ENCODE measurements around the gene NBEAL2. TPM values are rescaled to one million over a fixed set of nuclear protein-coding genes. Genes with fewer than 3 reads are reported as not detected.
"Not testable (repeated sequence)": the region's sequence is repeated elsewhere in the genome, so short reads cannot be mapped to it uniquely, and the experiment has no call there.

The NBEAL2 gene
- total and polyA plus RNA-seq, 4 donors, result 10.2 to 22.1 (median 16.4) TPM

DNA sequence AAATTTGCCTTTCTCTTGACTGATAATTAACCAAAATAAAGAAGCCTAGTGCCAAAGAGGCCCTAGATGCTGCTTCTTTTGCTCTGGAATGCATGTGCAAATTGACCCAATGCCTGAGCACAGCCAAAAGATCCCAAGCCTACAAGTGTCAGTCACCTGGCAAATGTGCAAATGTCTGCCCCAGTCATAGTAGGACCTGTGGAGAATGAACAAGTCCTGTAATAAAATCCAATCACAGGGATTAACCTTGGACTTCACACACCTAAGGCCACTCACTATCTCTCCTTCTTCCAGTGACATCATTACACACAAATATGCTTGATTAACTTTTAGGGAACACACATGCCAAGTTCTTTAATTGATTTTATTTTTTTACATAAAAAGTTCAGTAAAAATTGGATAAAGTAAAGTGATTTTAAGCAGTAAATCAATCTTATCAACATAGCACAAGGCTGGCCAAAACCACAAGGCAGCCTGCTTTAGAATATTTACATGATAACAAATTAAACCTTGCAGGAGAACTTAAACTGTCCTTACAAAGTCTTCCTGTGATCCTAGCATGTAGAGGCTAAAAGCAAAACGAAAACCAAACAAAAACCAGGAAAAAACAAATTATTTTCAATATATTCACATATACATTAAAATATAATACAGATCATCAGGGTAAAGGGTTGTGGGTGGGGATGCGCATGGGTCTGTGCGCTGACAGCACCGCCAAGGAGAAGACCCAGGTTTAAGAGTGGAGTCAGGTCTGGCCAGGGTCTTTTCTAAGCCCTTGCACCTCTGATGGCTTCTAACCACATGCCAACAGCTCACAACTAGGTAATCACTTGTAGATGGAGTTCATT, 36.8 kb downstream of the NBEAL2 start:
- no peak for DNase-seq (ENCODE audit: low read depth in 4 of 6, low spot score in 6 of 6)

DNA sequence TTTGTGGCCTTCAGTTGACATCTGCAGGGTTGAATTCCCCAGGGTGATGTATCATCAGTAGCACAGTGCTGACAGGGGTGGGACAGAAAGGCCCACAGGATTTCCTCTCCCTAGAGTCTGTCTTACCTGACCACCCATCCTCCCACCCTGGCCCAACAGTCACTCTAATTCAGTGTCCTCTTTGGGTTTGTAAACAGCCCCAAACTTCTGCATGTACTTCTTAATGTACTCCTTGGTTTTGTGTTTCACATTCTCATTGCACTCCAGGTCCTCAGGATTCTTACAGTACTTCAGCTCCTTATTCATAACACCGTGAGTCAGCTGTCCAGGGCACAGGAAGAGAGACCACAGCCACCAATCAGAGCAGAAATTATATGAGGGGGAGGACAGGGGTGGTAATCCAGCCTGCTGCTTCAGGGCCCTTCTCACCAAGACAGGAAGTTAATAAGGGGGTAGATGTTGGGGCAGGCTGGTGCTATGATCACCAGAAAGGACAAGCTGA, 37.5 kb downstream of the NBEAL2 start:
- Histone ChIP-seq H3K4me1 (ENCODE audit: control insufficient read depth, insufficient read depth, low read length) (no peaks in the 10 kb centered on the region), H3K36me3 (ENCODE audit: control insufficient read depth, insufficient read depth, low read length) (peaks cover 29% of the 10 kb centered on the region), H3K27ac (ENCODE audit: low read depth, low read length) (no peak overlapping the region), H3K9me3 (ENCODE audit: control insufficient read depth, insufficient read depth, low read length) (no peaks in the 10 kb centered on the region), H3K4me3 (ENCODE audit: low read depth, low read length) (no peak overlapping the region), H3K27me3 (ENCODE audit: control insufficient read depth, insufficient read depth, low read length) (no peaks in the 10 kb centered on the region)
- no peak for DNase-seq (ENCODE audit: low read depth in 4 of 6, low spot score in 6 of 6)
- no CpG with 5 or more reads among the region's 1 CpG for WGBS (ENCODE audit: insufficient coverage)

More for the DNA sequence above, 36.8 kb downstream of the NBEAL2 start:
- no CpG with 5 or more reads among the region's 4 CpGs for WGBS (ENCODE audit: insufficient coverage)
- Histone ChIP-seq H3K4me3 (ENCODE audit: low read depth, low read length) (no peak overlapping the region), H3K36me3 (ENCODE audit: control insufficient read depth, insufficient read depth, low read length) (peaks cover 29% of the 10 kb centered on the region), H3K9me3 (ENCODE audit: control insufficient read depth, insufficient read depth, low read length) (no peaks in the 10 kb centered on the region), H3K4me1 (ENCODE audit: control insufficient read depth, insufficient read depth, low read length) (no peaks in the 10 kb centered on the region), H3K27me3 (ENCODE audit: control insufficient read depth, insufficient read depth, low read length) (no peaks in the 10 kb centered on the region), H3K27ac (ENCODE audit: low read depth, low read length) (no peak overlapping the region)

DNA sequence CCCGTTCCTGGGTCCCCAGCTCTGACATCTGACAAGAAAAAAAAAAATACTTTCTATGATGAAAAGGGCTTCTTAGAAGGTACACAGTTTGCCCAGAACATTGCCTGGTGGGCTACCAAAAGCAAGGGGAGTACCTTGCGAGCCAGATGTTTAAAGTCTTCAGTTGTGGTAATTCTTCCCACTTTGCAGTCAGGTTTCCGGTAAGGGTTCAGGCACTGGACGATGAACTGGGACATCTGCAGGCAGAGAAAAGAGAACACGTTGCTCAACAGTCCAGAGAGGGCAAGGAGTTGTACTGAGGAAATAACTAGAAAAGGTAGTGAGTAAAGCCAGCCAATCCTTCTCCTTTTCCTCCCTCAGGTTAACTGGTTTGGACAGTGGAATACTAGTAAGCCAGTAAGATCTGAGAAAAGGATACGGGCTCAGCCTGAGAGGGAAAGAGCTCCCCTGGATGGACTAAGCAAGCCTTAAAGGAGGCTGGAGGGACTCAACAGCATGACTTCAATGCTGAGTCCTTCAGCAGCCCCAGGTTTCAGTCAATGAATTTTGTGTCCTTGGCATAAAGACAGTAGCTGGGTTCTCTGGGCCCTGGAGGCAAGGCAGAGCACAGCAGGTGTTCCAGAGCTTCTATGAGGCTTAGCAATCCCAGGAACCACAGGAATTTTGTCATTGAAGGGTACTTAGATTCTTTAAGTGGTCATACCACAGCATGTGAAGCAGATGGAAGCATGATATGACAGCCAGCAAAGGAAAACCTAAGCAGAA, 38.2 kb downstream of the NBEAL2 start:
- Histone ChIP-seq H3K9me3 (ENCODE audit: control insufficient read depth, insufficient read depth, low read length) (no peaks in the 10 kb centered on the region), H3K27ac (ENCODE audit: low read depth, low read length) (no peak overlapping the region), H3K27me3 (ENCODE audit: control insufficient read depth, insufficient read depth, low read length) (no peaks in the 10 kb centered on the region), H3K4me1 (ENCODE audit: control insufficient read depth, insufficient read depth, low read length) (no peaks in the 10 kb centered on the region), H3K36me3 (ENCODE audit: control insufficient read depth, insufficient read depth, low read length) (peaks cover 24% of the 10 kb centered on the region), H3K4me3 (ENCODE audit: low read depth, low read length) (no peak overlapping the region)
- 91% methylated on average over 4 of the region's 6 CpGs for WGBS (ENCODE audit: insufficient coverage)
- DNase-seq (ENCODE audit: low read depth in 4 of 6, low spot score in 6 of 6), result no peak

DNA sequence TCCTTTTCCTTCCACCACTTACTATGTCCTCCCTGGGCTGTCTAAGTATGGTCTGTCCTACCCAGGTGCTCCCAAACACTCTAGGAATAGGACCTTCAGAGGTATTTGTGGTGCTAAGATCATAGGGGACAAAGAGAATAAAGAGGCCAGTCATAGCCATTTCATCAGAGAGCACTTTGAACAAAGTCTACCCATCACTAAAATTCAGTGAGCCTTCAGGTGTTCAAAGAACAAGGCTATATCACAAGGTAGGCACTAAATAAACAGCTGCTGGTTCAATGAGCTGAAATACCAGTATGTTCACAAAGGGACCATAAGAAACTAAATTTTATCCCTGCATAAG, 38.8 kb downstream of the NBEAL2 start:
- Histone ChIP-seq H3K4me3 (ENCODE audit: low read depth, low read length) (no peak overlapping the region), H3K27ac (ENCODE audit: low read depth, low read length) (no peak overlapping the region), H3K27me3 (ENCODE audit: control insufficient read depth, insufficient read depth, low read length) (no peaks in the 10 kb centered on the region), H3K9me3 (ENCODE audit: control insufficient read depth, insufficient read depth, low read length) (no peaks in the 10 kb centered on the region), H3K4me1 (ENCODE audit: control insufficient read depth, insufficient read depth, low read length) (no peaks in the 10 kb centered on the region), H3K36me3 (ENCODE audit: control insufficient read depth, insufficient read depth, low read length) (peaks cover 19% of the 10 kb centered on the region)
- no peak for DNase-seq (ENCODE audit: low read depth in 4 of 6, low spot score in 6 of 6)

DNA sequence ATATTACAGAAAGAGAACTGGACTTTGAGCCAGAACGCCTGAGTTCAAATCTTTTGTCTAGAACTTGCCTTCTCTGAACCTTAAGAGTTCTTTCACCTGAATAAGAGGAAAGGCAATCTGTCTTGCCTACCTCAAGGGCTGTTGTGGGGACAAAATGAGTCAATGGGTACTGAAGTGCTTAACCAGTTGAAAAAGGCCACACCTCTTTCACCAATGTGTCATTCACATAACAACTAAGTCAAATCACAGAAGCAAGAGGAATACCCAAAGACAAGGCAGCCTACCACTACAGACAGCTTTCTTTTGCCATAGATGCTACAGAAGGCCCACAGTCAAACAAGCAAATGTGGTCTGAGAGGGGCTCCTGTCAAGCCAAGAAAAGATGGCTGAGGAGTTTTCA, 39.7 kb downstream of the NBEAL2 start:
- no CpG with 5 or more reads among the region's 1 CpG for WGBS (ENCODE audit: insufficient coverage)
- Histone ChIP-seq H3K9me3 (ENCODE audit: control insufficient read depth, insufficient read depth, low read length) (no peaks in the 10 kb centered on the region), H3K4me1 (ENCODE audit: control insufficient read depth, insufficient read depth, low read length) (no peaks in the 10 kb centered on the region), H3K4me3 (ENCODE audit: low read depth, low read length) (no peak overlapping the region), H3K27me3 (ENCODE audit: control insufficient read depth, insufficient read depth, low read length) (no peaks in the 10 kb centered on the region), H3K36me3 (ENCODE audit: control insufficient read depth, insufficient read depth, low read length) (peaks cover 17% of the 10 kb centered on the region), H3K27ac (ENCODE audit: low read depth, low read length) (no peak overlapping the region)
- no peak for DNase-seq (ENCODE audit: low read depth in 4 of 6, low spot score in 6 of 6)

DNA sequence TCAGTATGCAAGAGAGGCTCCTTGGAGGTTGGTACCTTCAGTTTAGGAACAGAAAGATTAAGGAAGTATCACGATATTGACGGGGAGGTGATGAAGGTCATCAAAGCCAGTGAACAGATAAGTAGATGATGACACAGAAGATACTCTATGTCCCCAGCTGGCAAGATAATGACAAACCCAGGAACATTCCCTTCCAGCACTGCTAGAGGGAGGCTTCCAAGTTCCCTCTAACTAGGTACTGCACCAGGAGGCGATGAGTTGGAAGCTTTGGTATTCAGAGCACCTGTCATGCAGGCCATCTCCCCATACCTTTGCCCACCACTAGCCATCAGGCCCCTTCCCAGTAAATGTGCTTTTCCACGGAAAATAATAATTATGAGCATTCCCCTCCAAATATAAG, 40.8 kb downstream of the NBEAL2 start:
- Histone ChIP-seq H3K4me1 (ENCODE audit: control insufficient read depth, insufficient read depth, low read length) (no peaks in the 10 kb centered on the region), H3K27me3 (ENCODE audit: control insufficient read depth, insufficient read depth, low read length) (no peaks in the 10 kb centered on the region), H3K4me3 (ENCODE audit: low read depth, low read length) (no peak overlapping the region), H3K9me3 (ENCODE audit: control insufficient read depth, insufficient read depth, low read length) (no peaks in the 10 kb centered on the region), H3K36me3 (ENCODE audit: control insufficient read depth, insufficient read depth, low read length) (peaks cover 17% of the 10 kb centered on the region), H3K27ac (ENCODE audit: low read depth, low read length) (no peak overlapping the region)
- DNase-seq (ENCODE audit: low read depth in 4 of 6, low spot score in 6 of 6), result no peak
- WGBS (ENCODE audit: insufficient coverage), result 100% methylated on average over 2 of the region's 4 CpGs

DNA sequence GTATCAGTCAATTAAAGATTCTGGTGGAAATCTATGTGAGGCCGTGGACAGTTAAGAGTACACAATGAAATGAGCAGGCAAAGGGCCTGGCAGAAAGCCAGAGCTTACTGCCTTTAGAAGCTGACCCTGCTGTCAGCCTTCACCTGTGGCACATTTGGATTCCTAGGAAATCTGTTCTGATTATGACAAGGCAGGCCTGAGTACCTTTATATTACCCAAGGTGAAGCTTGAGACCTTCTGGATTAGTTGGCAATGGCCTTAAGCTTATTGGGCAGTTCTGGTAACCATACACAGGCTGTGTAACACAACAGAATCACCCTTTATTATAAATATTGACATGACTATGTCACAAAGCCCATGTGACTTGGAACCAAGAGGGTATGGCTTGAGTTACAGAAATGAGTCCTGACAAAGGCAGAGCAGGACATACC, 43.2 kb downstream of the NBEAL2 start:
- H3K27ac ChIP-seq (ENCODE audit: low read depth, low read length), result no peak overlapping the region
- WGBS (ENCODE audit: insufficient coverage), result 67% methylated on average over 1 of the region's 1 CpG

DNA sequence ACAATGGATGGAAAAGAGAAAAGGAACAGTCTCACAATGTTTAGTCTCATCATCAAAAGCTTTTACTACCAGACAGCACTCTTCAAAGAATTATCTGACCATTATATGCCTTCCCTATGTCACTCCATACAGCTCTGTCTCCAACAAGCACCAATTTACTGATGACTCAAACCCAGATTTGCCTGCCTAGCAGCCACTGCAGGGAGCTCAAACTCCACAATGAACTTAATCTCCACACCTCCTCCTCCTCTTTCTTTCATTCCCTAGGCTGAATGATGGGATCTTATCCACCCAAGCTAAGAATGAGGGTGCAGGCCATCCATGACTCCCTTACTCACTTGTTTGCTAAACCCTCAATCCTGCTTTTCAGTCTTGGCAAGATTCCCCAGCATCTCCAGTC, 45.5 kb downstream of the NBEAL2 start:
- H3K27ac ChIP-seq (ENCODE audit: low read depth, low read length), result no peak overlapping the region
- H3K4me1 ChIP-seq (ENCODE audit: control insufficient read depth, insufficient read depth, low read length), result no peaks in the 10 kb centered on the region
- no peaks in the 10 kb centered on the region for H3K36me3 ChIP-seq (ENCODE audit: control insufficient read depth, insufficient read depth, low read length)

More for the DNA sequence above, 43.2 kb downstream of the NBEAL2 start:
- H3K36me3 ChIP-seq (ENCODE audit: control insufficient read depth, insufficient read depth, low read length), result peaks cover 6% of the 10 kb centered on the region
- H3K27me3 ChIP-seq (ENCODE audit: control insufficient read depth, insufficient read depth, low read length), result no peaks in the 10 kb centered on the region
- H3K4me1 ChIP-seq (ENCODE audit: control insufficient read depth, insufficient read depth, low read length), result no peaks in the 10 kb centered on the region
- peak in 1 of 6 donors; percentile 21 for DNase-seq (ENCODE audit: low read depth in 4 of 6, low spot score in 6 of 6)
- no peak overlapping the region for H3K4me3 ChIP-seq (ENCODE audit: low read depth, low read length)
- no peaks in the 10 kb centered on the region for H3K9me3 ChIP-seq (ENCODE audit: control insufficient read depth, insufficient read depth, low read length)

DNA sequence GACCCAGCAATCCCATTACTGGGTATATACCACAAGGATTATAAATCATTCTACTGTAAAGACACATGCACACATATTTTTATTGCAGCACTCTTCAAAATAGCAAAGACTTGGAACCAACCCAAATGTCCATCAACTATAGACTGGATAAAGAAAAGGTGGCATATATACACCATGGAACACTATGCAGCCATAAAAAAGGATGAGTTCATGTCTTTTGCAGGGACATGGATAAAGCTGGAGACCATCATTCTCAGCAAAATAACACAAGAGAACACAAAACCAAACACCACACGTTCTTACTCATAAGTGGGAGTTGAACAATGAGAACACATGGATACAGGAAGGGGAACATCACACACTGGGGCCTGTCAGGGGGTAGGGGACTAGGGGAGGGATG, 47.0 kb downstream of the NBEAL2 start:
- H3K9me3 ChIP-seq (ENCODE audit: control insufficient read depth, insufficient read depth, low read length); DNase-seq (ENCODE audit: low read depth in 4 of 6, low spot score in 6 of 6); H3K36me3 ChIP-seq (ENCODE audit: control insufficient read depth, insufficient read depth, low read length); H3K4me1 ChIP-seq (ENCODE audit: control insufficient read depth, insufficient read depth, low read length); H3K4me3 ChIP-seq (ENCODE audit: low read depth, low read length); H3K27me3 ChIP-seq (ENCODE audit: control insufficient read depth, insufficient read depth, low read length); H3K27ac ChIP-seq (ENCODE audit: low read depth, low read length): not testable (repeated sequence)
- no CpG with 5 or more reads among the region's 1 CpG for WGBS (ENCODE audit: insufficient coverage)

More for the DNA sequence above, 45.5 kb downstream of the NBEAL2 start:
- DNase-seq (ENCODE audit: low read depth in 4 of 6, low spot score in 6 of 6), result no peak
- Histone ChIP-seq H3K27me3 (ENCODE audit: control insufficient read depth, insufficient read depth, low read length) (no peaks in the 10 kb centered on the region), H3K9me3 (ENCODE audit: control insufficient read depth, insufficient read depth, low read length) (no peaks in the 10 kb centered on the region), H3K4me3 (ENCODE audit: low read depth, low read length) (no peak overlapping the region)

DNA sequence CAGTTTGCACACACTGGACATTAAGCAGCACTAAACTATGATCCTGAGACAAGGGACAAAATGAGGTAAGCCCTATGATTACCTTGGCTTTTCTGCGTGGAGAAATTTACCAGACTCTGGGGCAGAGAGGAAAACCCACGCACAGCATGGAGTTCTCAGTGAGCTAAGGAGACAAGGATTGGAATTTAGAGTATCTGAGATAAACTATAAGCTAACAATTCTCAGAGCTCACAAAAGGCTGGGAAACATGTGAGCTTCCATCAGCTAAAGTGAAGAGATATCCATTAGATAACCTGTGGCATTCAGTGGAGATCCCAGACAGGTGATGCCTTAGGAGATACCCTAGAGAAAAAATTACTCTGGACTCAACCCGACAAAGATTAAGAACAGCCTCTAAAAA, 48.7 kb downstream of the NBEAL2 start:
- no CpG with 5 or more reads among the region's 3 CpGs for WGBS (ENCODE audit: insufficient coverage)
- H3K4me1 ChIP-seq (ENCODE audit: control insufficient read depth, insufficient read depth, low read length), result no peaks in the 10 kb centered on the region
- no peak for DNase-seq (ENCODE audit: low read depth in 4 of 6, low spot score in 6 of 6)
- H3K9me3 ChIP-seq (ENCODE audit: control insufficient read depth, insufficient read depth, low read length), result no peaks in the 10 kb centered on the region
- H3K36me3 ChIP-seq (ENCODE audit: control insufficient read depth, insufficient read depth, low read length), result no peaks in the 10 kb centered on the region
- no peak overlapping the region for H3K27ac ChIP-seq (ENCODE audit: low read depth, low read length)
- H3K27me3 ChIP-seq (ENCODE audit: control insufficient read depth, insufficient read depth, low read length), result no peaks in the 10 kb centered on the region
- no peak overlapping the region for H3K4me3 ChIP-seq (ENCODE audit: low read depth, low read length)

Data from spinal cord (tissue), 10 donors.